D721Med (cell line): ENCODE measurements around the gene CHGA.

Source experiments
- DNase-seq: peaks from one replicate; pipeline ENCODE4 v3.0.0; 2011; ENCODE audit warnings: low spot score; ENCODE audit not compliant: insufficient read length
- FAIRE-seq: peaks from 2 replicates; lab custom pipeline; 2011; peaks lifted over from hg19 to GRCh38; lab: Jason Lieb, UNC
- TF ChIP-seq, protein P1 (sequence below): IDR thresholded peaks from 2 replicates; pipeline ENCODE4 v1.5.1; 2012; ENCODE audit warnings: mild to moderate bottlenecking, control low read depth; ENCODE audit not compliant: insufficient read depth; ENCODE audit errors: missing control alignments

CHGA gene

DNA sequence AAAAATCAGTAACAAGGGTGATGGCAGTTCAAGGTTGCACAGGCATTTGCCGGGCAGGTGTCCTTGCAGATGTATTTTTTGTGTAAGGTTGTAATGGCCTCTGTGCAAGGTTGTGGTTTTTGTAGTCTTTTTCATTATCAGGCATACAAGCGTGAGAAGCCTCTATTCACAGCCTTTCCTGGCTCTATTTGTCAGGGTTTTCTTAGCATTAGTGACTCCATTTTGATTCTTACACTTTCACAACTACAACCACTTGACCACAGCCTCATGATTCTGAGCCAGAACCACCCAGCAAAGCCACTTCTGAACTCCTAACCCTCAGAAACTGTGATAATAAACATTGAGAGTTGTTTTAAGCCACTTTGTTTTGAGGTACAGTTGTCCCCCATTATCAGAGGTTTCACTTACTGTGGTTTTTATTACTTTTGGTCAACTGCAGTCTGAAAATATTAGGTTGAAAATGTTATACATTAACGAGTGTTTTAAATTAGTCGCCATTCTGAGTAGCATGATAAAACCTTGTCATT lies 27.5 kb upstream of the CHGA start:
- FAIRE-seq (no peak), DNase-seq (no peak)
- TF ChIP-seq, protein P1, sequence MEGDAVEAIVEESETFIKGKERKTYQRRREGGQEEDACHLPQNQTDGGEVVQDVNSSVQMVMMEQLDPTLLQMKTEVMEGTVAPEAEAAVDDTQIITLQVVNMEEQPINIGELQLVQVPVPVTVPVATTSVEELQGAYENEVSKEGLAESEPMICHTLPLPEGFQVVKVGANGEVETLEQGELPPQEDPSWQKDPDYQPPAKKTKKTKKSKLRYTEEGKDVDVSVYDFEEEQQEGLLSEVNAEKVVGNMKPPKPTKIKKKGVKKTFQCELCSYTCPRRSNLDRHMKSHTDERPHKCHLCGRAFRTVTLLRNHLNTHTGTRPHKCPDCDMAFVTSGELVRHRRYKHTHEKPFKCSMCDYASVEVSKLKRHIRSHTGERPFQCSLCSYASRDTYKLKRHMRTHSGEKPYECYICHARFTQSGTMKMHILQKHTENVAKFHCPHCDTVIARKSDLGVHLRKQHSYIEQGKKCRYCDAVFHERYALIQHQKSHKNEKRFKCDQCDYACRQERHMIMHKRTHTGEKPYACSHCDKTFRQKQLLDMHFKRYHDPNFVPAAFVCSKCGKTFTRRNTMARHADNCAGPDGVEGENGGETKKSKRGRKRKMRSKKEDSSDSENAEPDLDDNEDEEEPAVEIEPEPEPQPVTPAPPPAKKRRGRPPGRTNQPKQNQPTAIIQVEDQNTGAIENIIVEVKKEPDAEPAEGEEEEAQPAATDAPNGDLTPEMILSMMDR = no peak

DNA sequence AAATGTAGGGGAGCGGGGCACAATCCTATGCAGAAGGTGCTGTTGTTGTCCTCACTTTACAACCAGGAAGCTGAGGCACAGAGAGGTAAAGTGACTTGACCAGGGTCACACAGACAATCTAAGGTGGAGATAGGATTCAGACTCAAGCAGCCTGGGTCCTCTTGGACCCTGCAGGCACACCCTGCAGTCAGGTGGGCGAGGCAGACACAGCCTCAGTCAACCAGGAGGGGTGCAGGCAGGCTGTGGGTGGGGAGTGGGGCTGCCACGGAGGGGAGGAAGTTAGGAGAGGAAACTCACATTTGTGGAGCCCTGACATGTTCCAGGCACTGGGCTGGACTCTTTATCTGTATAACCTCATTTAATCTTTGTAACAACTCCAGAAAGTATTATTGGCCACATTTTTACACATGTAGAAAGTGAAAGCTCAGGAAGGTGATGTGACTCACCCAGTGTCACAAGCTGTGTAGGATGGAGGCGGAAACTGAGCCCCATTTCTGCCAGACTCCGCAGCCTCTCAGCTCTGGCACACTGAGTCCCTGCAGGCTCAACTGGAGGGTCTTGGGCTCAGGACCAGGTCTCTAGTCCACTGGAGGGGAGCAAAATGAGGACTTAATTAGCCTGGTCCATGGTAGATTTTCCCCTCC lies 24.9 kb upstream of the CHGA start:
- DNase-seq = no peak
- no peak for FAIRE-seq
- TF ChIP-seq, protein P1 = no peak

DNA sequence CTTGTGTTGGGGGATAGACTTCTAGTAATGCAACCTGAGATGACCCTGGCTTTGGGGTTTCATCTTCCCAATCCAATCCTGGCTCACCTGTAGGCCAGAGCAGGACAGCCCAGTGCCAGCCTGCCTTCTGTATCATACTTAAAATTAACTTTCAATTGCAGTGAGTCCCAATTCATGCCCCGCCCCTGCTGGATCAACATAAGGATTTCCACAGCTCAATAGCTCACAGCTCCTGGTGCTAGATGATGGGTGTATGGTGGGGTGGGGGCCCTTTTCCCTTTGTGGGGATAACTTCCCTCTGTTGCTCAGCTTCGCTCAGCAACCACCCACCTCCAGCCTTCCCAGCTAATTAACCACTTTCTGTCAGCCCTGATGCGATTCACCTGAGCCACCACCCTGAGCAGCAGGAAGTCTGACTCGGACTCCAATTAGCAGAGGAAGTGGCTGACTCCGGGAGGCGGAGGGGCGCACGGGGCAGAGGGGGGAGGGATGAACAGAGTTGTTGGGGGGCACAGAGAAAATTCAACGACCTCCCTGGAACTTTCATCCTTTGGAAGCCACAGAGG lies 24.3 kb upstream of the CHGA start:
- DNase-seq = no peak
- TF ChIP-seq, protein P1 = no peak
- FAIRE-seq = no peak

DNA sequence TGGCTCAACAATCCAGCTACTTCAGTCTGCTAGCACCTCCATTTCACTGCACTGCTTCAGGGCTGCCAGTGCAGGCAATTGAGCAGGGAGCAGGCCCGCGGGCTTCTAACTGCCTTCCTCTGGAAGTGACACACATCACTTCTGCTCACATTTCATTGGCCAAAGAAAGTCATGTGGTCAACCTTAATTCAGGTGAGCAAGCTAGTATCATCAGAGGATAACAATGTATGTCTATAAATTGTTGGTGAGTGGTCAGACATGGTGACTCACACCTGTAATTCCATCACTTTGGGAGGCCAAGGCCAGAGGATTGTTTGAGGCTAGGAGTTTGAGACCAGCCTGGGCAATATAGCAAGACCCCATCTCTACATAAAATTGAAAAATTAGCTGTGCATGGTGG lies 22.3 kb upstream of the CHGA start:
- DNase-seq = no peak

DNA sequence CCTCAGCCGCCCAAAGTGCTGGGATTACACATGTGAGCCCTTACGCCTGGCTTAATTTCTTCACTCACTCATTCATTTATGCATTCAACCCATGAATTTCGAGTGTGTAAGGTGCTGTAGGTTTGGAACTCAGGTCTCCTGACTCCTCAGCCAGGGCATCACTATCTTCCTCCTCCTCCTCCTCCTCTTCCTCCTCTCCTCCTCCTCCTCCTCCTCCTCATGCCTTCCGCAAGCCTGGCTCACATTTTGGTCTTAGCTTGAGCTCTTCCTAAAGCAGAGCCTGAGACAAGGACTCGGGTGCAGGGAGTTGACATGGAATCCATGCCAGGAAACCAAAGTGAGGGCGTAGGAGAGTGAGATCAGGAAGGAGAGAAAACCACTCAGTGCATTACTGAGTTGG lies 20.8 kb upstream of the CHGA start:
- FAIRE-seq = no peak
- TF ChIP-seq, protein P1 = no peak
- no peak for DNase-seq

More for the DNA sequence above, 22.3 kb upstream of the CHGA start:
- FAIRE-seq = no peak
- TF ChIP-seq, protein P1 = no peak

DNA sequence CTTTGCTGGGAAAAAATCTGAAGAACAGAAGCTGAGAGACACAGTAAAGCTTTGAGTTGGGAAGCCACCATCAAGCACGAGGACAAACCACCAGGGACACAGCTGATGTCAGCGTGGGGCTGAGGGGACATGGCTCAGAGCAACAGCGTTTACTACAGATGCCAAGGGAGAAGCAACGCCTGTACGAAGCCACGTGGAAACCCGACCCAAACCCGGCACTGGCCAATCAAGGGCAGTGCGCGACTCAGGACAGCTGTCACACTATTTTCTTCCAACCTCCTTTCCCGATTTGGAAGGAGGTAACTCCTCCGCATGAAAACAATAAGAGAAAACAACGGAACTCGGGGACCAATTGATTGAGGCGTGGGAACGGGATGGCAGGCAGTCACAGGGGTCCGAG lies 20.2 kb upstream of the CHGA start:
- FAIRE-seq (no peak), DNase-seq (no peak)
- TF ChIP-seq, protein P1 = no peak

DNA sequence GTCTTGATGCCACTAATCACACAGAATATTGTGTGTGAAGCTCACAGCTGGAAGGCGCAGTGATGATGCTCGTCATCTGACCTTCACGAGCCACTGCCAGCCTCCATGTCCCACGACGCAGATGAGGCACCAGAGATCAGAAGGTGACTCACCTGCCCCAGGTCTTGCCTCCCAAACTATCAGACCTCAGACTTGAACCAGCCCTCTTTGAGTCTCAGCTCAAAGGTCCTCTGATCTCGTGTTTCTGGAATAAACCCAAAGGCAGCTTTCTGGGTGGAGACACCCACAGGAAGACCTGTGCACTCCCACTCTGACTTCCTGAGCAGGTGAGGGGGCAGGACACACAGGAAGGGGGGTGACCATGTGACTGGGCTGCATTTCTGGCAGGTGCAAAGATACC lies 19.6 kb upstream of the CHGA start:
- DNase-seq = no peak
- TF ChIP-seq, protein P1 = no peak
- FAIRE-seq = no peak
